IMR-90 (cell line): ENCODE data around the gene ARAP1. TPM values are rescaled to one million over a fixed set of nuclear protein-coding genes. Genes with fewer than 3 reads are reported as not detected.

ENCODE experiments used
- ATAC-seq: fragments of 200-7000 bp; cut with Tn5 transposase; 2 replicates; pipeline ENCODE4 v1.9.1; 2020; ENCODE audit warnings: low read depth, mild to moderate bottlenecking, moderate library complexity
- BruUV-seq: library from RNA; stranded (reverse); fragments of 400-500 nt; replicated peaks from 2 replicates; lab custom pipeline; 2021; lab: Mats Ljungman, UMichigan
- CTCF ChIA-PET: fragments of 300-600 bp; formaldehyde crosslinking; extraction: SDS; loops from one replicate; lab custom pipeline; 2021; ENCODE audit warnings: antibody characterized with exemption; lab: Yijun Ruan, JAX
- POLR2A ChIA-PET: fragments of 300-600 bp; sonication (Branson Sonifier 250); formaldehyde crosslinking; loops from one replicate; lab custom pipeline; 2022; ENCODE audit warnings: antibody characterized with exemption; ENCODE audit not compliant: unreplicated experiment; lab: Charles Lee
- DNase-seq: peaks from one replicate; pipeline ENCODE4 v3.0.0; 2013
- H2AFZ ChIP-seq: replicated peaks from 2 replicates; pipeline ENCODE3; 2013; ENCODE audit warnings: low read length, mild to moderate bottlenecking; ENCODE audit not compliant: poor library complexity
- H2AK5ac ChIP-seq: 2 replicates; pipeline ENCODE4 v1.6.1; 2013; ENCODE audit warnings: low read depth, low read length, inconsistent platforms
- H2AK9ac ChIP-seq: replicated peaks from 2 replicates; pipeline ENCODE3; 2013; ENCODE audit warnings: mild to moderate bottlenecking, low read depth, low read length, moderate library complexity; ENCODE audit not compliant: poor library complexity
- H2BK120ac ChIP-seq: 2 replicates; pipeline ENCODE4 v1.6.1; 2013; ENCODE audit warnings: low read depth, low read length, inconsistent platforms
- H2BK15ac ChIP-seq: 3 replicates; pipeline ENCODE4 v1.6.1; 2013; ENCODE audit warnings: low read depth, low read length, inconsistent platforms
- H2BK20ac ChIP-seq: 2 replicates; pipeline ENCODE4 v1.6.1; 2013; ENCODE audit warnings: low read depth, mild to moderate bottlenecking, inconsistent platforms, low read length, moderate library complexity
- H2BK5ac ChIP-seq: 2 replicates; pipeline ENCODE4 v1.6.1; 2013; ENCODE audit warnings: mild to moderate bottlenecking, low read depth, low read length, inconsistent platforms; ENCODE audit not compliant: poor library complexity, severe bottlenecking
- H3K14ac ChIP-seq: replicated peaks from 2 replicates; pipeline ENCODE4 v1.6.1; 2013; ENCODE audit warnings: low read depth, low read length, inconsistent platforms
- H3K18ac ChIP-seq: 2 replicates; pipeline ENCODE4 v1.6.1; 2013; ENCODE audit warnings: low read depth, low read length, control low read depth
- H3K23ac ChIP-seq: 2 replicates; pipeline ENCODE4 v1.6.1; 2013; ENCODE audit warnings: low read depth, low read length, inconsistent platforms
- H3K27ac ChIP-seq: 2 replicates; pipeline ENCODE4 v1.5.1; 2013; ENCODE audit warnings: mild to moderate bottlenecking, control low read depth, low read length; ENCODE audit not compliant: insufficient read depth
- H3K27me3 ChIP-seq: 2 replicates; pipeline ENCODE4 v1.6.1; 2013; ENCODE audit warnings: low read length; ENCODE audit not compliant: control insufficient read depth, insufficient read depth
- H3K36me3 ChIP-seq: 2 replicates; pipeline ENCODE4 v1.6.1; 2013; ENCODE audit warnings: low read length, mixed read lengths; ENCODE audit not compliant: control insufficient read depth, insufficient read depth
- H3K4ac ChIP-seq: 2 replicates; pipeline ENCODE4 v1.6.1; 2013; ENCODE audit warnings: low read depth, low read length, inconsistent platforms
- H3K4me1 ChIP-seq: 2 replicates; pipeline ENCODE4 v1.6.1; 2013; ENCODE audit warnings: low read length, mixed read lengths; ENCODE audit not compliant: control insufficient read depth, insufficient read depth
- H3K4me2 ChIP-seq: 2 replicates; pipeline ENCODE4 v1.6.1; 2013; ENCODE audit warnings: low read depth, mild to moderate bottlenecking, control low read depth, low read length, moderate library complexity
- H3K4me3 ChIP-seq: 2 replicates; pipeline ENCODE4 v1.5.1; 2013; ENCODE audit warnings: low read depth, mild to moderate bottlenecking, control low read depth, low read length, moderate library complexity; ENCODE audit not compliant: insufficient read depth
- H3K56ac ChIP-seq: 2 replicates; pipeline ENCODE4 v1.6.1; 2013; ENCODE audit warnings: low read length, inconsistent platforms; ENCODE audit not compliant: insufficient read depth; ENCODE audit errors: extremely low read depth
- H3K79me1 ChIP-seq, 2 experiments: 2 replicates each; pipeline ENCODE4 v1.6.1; 2013; ENCODE audit warnings: low read length in 2 of 2, inconsistent platforms in 1 of 2, low read depth in 1 of 2
- H3K9ac ChIP-seq: 2 replicates; pipeline ENCODE4 v1.6.1; 2013; ENCODE audit warnings: low read depth, low read length, control low read depth
- H3K9me1 ChIP-seq: 2 replicates; pipeline ENCODE4 v1.6.1; 2013; ENCODE audit warnings: low read length, inconsistent platforms; ENCODE audit not compliant: insufficient read depth
- H3K9me3 ChIP-seq: 2 replicates; pipeline ENCODE4 v1.6.1; 2013; ENCODE audit warnings: low read length; ENCODE audit not compliant: control insufficient read depth, insufficient read depth
- H4K20me1 ChIP-seq: 2 replicates; pipeline ENCODE4 v1.6.1; 2013; ENCODE audit warnings: low read length, inconsistent platforms; ENCODE audit not compliant: insufficient read depth
- H4K5ac ChIP-seq: 2 replicates; pipeline ENCODE4 v1.6.1; 2013; ENCODE audit warnings: mild to moderate bottlenecking, low read depth, low read length, control low read depth
- H4K8ac ChIP-seq, 2 experiments: 2 replicates each; pipeline ENCODE4 v1.6.1; 2013; ENCODE audit warnings: low read depth in 2 of 2, low read length in 2 of 2, control low read depth in 1 of 2, inconsistent platforms in 1 of 2
- H4K91ac ChIP-seq: 2 replicates; pipeline ENCODE4 v1.6.1; 2013; ENCODE audit warnings: low read depth, low read length, inconsistent platforms; ENCODE audit not compliant: insufficient read depth
- BHLHE40 ChIP-seq: fragments of 150-350 bp; IDR thresholded peaks from 2 replicates; pipeline ENCODE4 v1.6.1; 2016; ENCODE audit warnings: mild to moderate bottlenecking, low read depth, low read length
- CHD1 ChIP-seq: IDR thresholded peaks from 2 replicates; pipeline ENCODE4 v1.6.1; 2012; ENCODE audit warnings: low read depth, low read length, improper control_type of control experiment
- CTCF ChIP-seq: conservative IDR thresholded peaks from 2 replicates; pipeline ENCODE4 v1.5.1; 2012; ENCODE audit warnings: mild to moderate bottlenecking, low read depth, low read length, improper control_type of control experiment
- FOS ChIP-seq: fragments of 150-350 bp; IDR thresholded peaks from 2 replicates; pipeline ENCODE4 v1.6.1; 2016; ENCODE audit warnings: low read depth, low read length
- MAFK ChIP-seq: IDR thresholded peaks from 2 replicates; pipeline ENCODE4 v1.6.1; 2012; ENCODE audit warnings: low read depth, low read length, improper control_type of control experiment
- MAZ ChIP-seq: IDR thresholded peaks from 2 replicates; pipeline ENCODE4 v1.6.1; 2012; ENCODE audit warnings: low read depth, mild to moderate bottlenecking, low read length, improper control_type of control experiment, moderate library complexity, borderline replicate concordance
- MXI1 ChIP-seq: IDR thresholded peaks from 2 replicates; pipeline ENCODE4 v1.6.1; 2012; ENCODE audit warnings: low read depth, mild to moderate bottlenecking, low read length, moderate library complexity, borderline replicate concordance
- RAD21 ChIP-seq: IDR thresholded peaks from 2 replicates; pipeline ENCODE4 v1.6.1; 2012; ENCODE audit warnings: low read length, improper control_type of control experiment
- RCOR1 ChIP-seq: IDR thresholded peaks from 2 replicates; pipeline ENCODE4 v1.6.1; 2012; ENCODE audit warnings: mild to moderate bottlenecking, low read length, improper control_type of control experiment; ENCODE audit not compliant: insufficient replicate concordance
- RFX5 ChIP-seq: IDR thresholded peaks from 2 replicates; pipeline ENCODE4 v1.8.0; 2012; ENCODE audit warnings: low read depth, mild to moderate bottlenecking, low read length, moderate library complexity
- SMC3 ChIP-seq: fragments of 150-350 bp; IDR thresholded peaks from 2 replicates; pipeline ENCODE4 v1.6.1; 2016; ENCODE audit warnings: low read depth, mild to moderate bottlenecking, antibody characterized with exemption, low read length, moderate library complexity
- USF2 ChIP-seq: fragments of 150-350 bp; IDR thresholded peaks from 2 replicates; pipeline ENCODE4 v1.6.1; 2017; ENCODE audit warnings: mild to moderate bottlenecking, antibody characterized with exemption, low read length, low read depth
- WGBS, 2 experiments: methylation state at CpG; one replicate each; pipeline versions ENCODE4 v1.1.5 to v1.1.7; 2013; ENCODE audit warnings: missing lambda C conversion rate in 2 of 2; ENCODE audit not compliant: insufficient read length in 1 of 2; ENCODE audit errors: extremely low coverage in 2 of 2; 5-methylcytosine and 5-hydroxymethylcytosine counted together
- dilution Hi-C: fragments of 300-500 bp; cut with HindIII; formaldehyde crosslinking; loops from one replicate; pipeline ENCODE4 v1.14.3; 2018; ENCODE audit warnings: low sequenced_read_pairs; ENCODE audit not compliant: unreplicated experiment
- in situ Hi-C: fragments of 300-500 bp; cut with MboI; formaldehyde crosslinking; loops from 3 replicates; pipeline ENCODE4 v1.14.3; 2019; ENCODE audit warnings: low sequenced_read_pairs, inconsistent platforms, mixed read lengths
- intact Hi-C: fragments of 100-400 bp; cut with micrococcal nuclease; formaldehyde crosslinking; loops from 2 replicates; pipeline ENCODE4 v1.10.0; 2022
- polyA plus RNA-seq, 3 experiments: library from polyadenylated mRNA; depleted of rRNA; stranded (reverse); fragments of >200 nt; gene quantifications; 2 replicates each; pipeline ENCODE4 v1.2.3, GENCODE V29; 2012; ENCODE audit warnings: low replicate concordance in 1 of 3
- total RNA-seq: library from RNA; depleted of rRNA; stranded (reverse); fragments of >200 nt; gene quantifications from 2 replicates; pipeline ENCODE4 v1.2.3, GENCODE V29; 2012

Gene ARAP1
- total and polyA plus RNA-seq, 2 of the 4 experiments (the other 2 are of a cell fraction), result 37.6 to 63.1 TPM

- POLR2A ChIA-PET, result no interaction called here
- Histone ChIP-seq H2AK5ac (no peak overlapping the region), H2AFZ (no peak overlapping the region), H2BK20ac (no peak overlapping the region), H3K9me3 (no peaks in the 10 kb centered on the region), H2BK120ac (no peak overlapping the region), H3K4ac (no peak overlapping the region), H4K8ac (no peak overlapping the region), H4K5ac (no peak overlapping the region), H4K20me1 (no peaks in the 10 kb centered on the region), H4K91ac (no peak overlapping the region), H3K4me1 (no peaks in the 10 kb centered on the region), H3K27me3 (peaks cover 88% of the 10 kb centered on the region), H3K9me1 (peaks cover 3% of the 10 kb centered on the region; the same call in 1 of the 2 replicates), H3K79me1 (no peaks in the 10 kb centered on the region), H3K56ac (no peak overlapping the region), H3K18ac (no peak overlapping the region), H2BK15ac (no peak overlapping the region), H3K4me3 (no peak overlapping the region), H3K23ac (no peak overlapping the region), H2AK9ac (no peak overlapping the region), H3K4me2 (no peak overlapping the region), H3K14ac (no peak overlapping the region), H3K27ac (no peak overlapping the region), H3K9ac (no peak overlapping the region), H3K36me3 (no peaks in the 10 kb centered on the region), H2BK5ac (no peak overlapping the region)
- CTCF ChIA-PET, result no interaction called here
- in situ Hi-C loops (no loop called here), intact Hi-C loops (no loop called here), dilution Hi-C loops (no loop called here)
- ATAC-seq, result no peak
- BruUV-seq, result no TSS peak
- 50% methylated on average over 2 of the region's 3 CpGs; no CpG with 5 or more reads in 1 of the 2 experiments for WGBS, 2 experiments
- TF ChIP-seq CHD1 (no peak), MAZ (no peak), BHLHE40 (no peak), USF2 (no peak), RFX5 (no peak), RAD21 (no peak), FOS (no peak), CTCF (no peak), SMC3 (no peak), RCOR1 (no peak), MXI1 (no peak), MAFK (no peak)
- no peak for DNase-seq
Measured at GRCh38 chr11:72653649-72654048, 98.6 kb downstream of the ARAP1 start.
